WTC11 (cell line): ENCODE data around the gene LIFR. TPM values are rescaled to one million over a fixed set of nuclear protein-coding genes. Genes with fewer than 3 reads are reported as not detected.

Experiments
- ATAC-seq: fragments of 200-7000 bp; cut with Tn5 transposase; 2 replicates; pipeline ENCODE4 v1.10.0; 2021; ENCODE audit warnings: mild to moderate bottlenecking, moderate library complexity
- CTCF ChIA-PET: fragments of 300-600 bp; sonication (Branson Sonifier 250); formaldehyde crosslinking; loops from one replicate; lab custom pipeline; 2021; ENCODE audit warnings: antibody characterized with exemption; lab: Charles Lee
- POLR2A ChIA-PET: fragments of 350-600 bp; sonication (Branson Sonifier 250); formaldehyde crosslinking; loops from one replicate; lab custom pipeline; 2021; ENCODE audit warnings: antibody characterized with exemption; lab: Charles Lee
- DNase-seq: peaks from one replicate; pipeline ENCODE4 v3.0.0; 2021; ENCODE audit warnings: low spot score
- H3K27ac Mint-ChIP-seq: 2 replicates; pipeline ENCODE4 v1.8.0; 2021; ENCODE audit warnings: mixed read lengths
- H3K27me3 Mint-ChIP-seq: 2 replicates; pipeline ENCODE4 v1.8.0; 2021; ENCODE audit warnings: low read depth, mild to moderate bottlenecking, moderate library complexity, mixed read lengths
- H3K36me3 Mint-ChIP-seq: 2 replicates; pipeline ENCODE4 v1.8.0; 2021; ENCODE audit warnings: mixed read lengths
- H3K4me1 Mint-ChIP-seq: 2 replicates; pipeline ENCODE4 v1.8.0; 2022; ENCODE audit warnings: mixed read lengths
- H3K4me3 Mint-ChIP-seq: 2 replicates; pipeline ENCODE4 v1.8.0; 2021; ENCODE audit warnings: mild to moderate bottlenecking, moderate library complexity, mixed read lengths
- H3K9me3 Mint-ChIP-seq: 2 replicates; pipeline ENCODE4 v1.8.0; 2021; ENCODE audit warnings: mixed read lengths
- ATF1 ChIP-seq: sonication (generic); formaldehyde crosslinking; IDR thresholded peaks from 2 replicates; pipeline ENCODE4 v1.8.1; 2023; ENCODE audit warnings: mild to moderate bottlenecking, moderate library complexity, missing genetic modification reagents
- ATF2 ChIP-seq: sonication (generic); formaldehyde crosslinking; IDR thresholded peaks from 2 replicates; pipeline ENCODE4 v1.8.1; 2022; ENCODE audit warnings: low read depth, missing genetic modification reagents, borderline replicate concordance
- CTCF ChIP-seq: fragments of 200-600 bp; IDR thresholded peaks from 2 replicates; pipeline ENCODE4 v1.8.0; 2022; ENCODE audit warnings: antibody characterized with exemption
- FOXP4 ChIP-seq: sonication (generic); formaldehyde crosslinking; IDR thresholded peaks from 2 replicates; pipeline ENCODE4 v1.8.0; 2022; ENCODE audit warnings: mild to moderate bottlenecking, missing genetic modification reagents
- GTF2I ChIP-seq: fragments of 250-450 bp; sonication (Bioruptor Pico); conservative IDR thresholded peaks from 2 replicates; pipeline ENCODE4 v1.4.0; 2021; ENCODE audit warnings: mild to moderate bottlenecking
- HMGA2 ChIP-seq: fragments of 250-450 bp; sonication (Bioruptor Pico); IDR thresholded peaks from 2 replicates; pipeline ENCODE4 v1.4.0; 2021; ENCODE audit warnings: mild to moderate bottlenecking, moderate library complexity
- MAX ChIP-seq: sonication (generic); formaldehyde crosslinking; IDR thresholded peaks from 2 replicates; pipeline ENCODE4 v1.8.0; 2022; ENCODE audit warnings: mild to moderate bottlenecking, missing genetic modification reagents
- NR1H2 ChIP-seq: sonication (generic); formaldehyde crosslinking; IDR thresholded peaks from 2 replicates; pipeline ENCODE4 v1.9.0; 2021; ENCODE audit warnings: mild to moderate bottlenecking, moderate library complexity, missing genetic modification reagents
- PREB ChIP-seq: sonication (generic); formaldehyde crosslinking; IDR thresholded peaks from 2 replicates; pipeline ENCODE4 v1.8.1; 2022; ENCODE audit warnings: mild to moderate bottlenecking, missing genetic modification reagents, moderate library complexity, borderline replicate concordance
- STAT6 ChIP-seq: sonication (generic); formaldehyde crosslinking; conservative IDR thresholded peaks from 2 replicates; pipeline ENCODE4 v1.8.1; 2023; ENCODE audit warnings: mild to moderate bottlenecking, low read depth, missing genetic modification reagents, moderate library complexity
- USF2 ChIP-seq: sonication (generic); formaldehyde crosslinking; IDR thresholded peaks from 2 replicates; pipeline ENCODE4 v1.8.1; 2023; ENCODE audit warnings: mild to moderate bottlenecking, missing genetic modification reagents, moderate library complexity
- ZNF317 ChIP-seq: sonication (generic); formaldehyde crosslinking; IDR thresholded peaks from 2 replicates; pipeline ENCODE4 v1.8.1; 2023; ENCODE audit warnings: low read depth, mild to moderate bottlenecking, moderate library complexity, missing genetic modification reagents, borderline replicate concordance
- ZNF425 ChIP-seq: fragments of 250-450 bp; sonication (Bioruptor Pico); conservative IDR thresholded peaks from 2 replicates; pipeline ENCODE4 v1.9.0; 2021; ENCODE audit warnings: mild to moderate bottlenecking
- ZSCAN18 ChIP-seq: fragments of 250-450 bp; sonication (Bioruptor Pico); IDR thresholded peaks from 2 replicates; pipeline ENCODE4 v2.1.2; 2022; ENCODE audit warnings: mild to moderate bottlenecking, moderate library complexity
- total RNA-seq: library from RNA; stranded (reverse); gene quantifications from 3 replicates; pipeline ENCODE4 v1.2.3, GENCODE V29; 2021

The LIFR gene
- total RNA-seq, 1 experiment from 2014 or later: 14.4 TPM

GRCh38 chr5:38471709-38472108 lies 84.7 kb downstream of the LIFR start (continued):
- no peak for TF ChIP-seq ATF2
- TF ChIP-seq HMGA2 (CRISPR knock-in tag): no peak
- TF ChIP-seq ATF1 (CRISPR knock-in tag): no peak

GRCh38 chr5:38469707-38470267 lies 86.7 kb downstream of the LIFR start:
- Mint-ChIP-seq H3K27ac (no peak overlapping the region), H3K27me3 (no peaks in the 10 kb centered on the region), H3K36me3 (no peaks in the 10 kb centered on the region), H3K4me1 (peaks cover 25% of the 10 kb centered on the region), H3K9me3 (no peaks in the 10 kb centered on the region), H3K4me3 (no peak overlapping the region)
- DNase-seq (no peak), ATAC-seq (no peak)
- ChIA-PET CTCF (interaction anchor here (5.4 kb wide), 1 partner anchor 28 kb away, joined by 31 read pairs; no protein-coding TSS in a partner anchor), POLR2A (no interaction called here)
- no peak for TF ChIP-seq ZSCAN18 (CRISPR knock-in tag)
- TF ChIP-seq MAX (CRISPR knock-in tag): no peak
- TF ChIP-seq ZNF425 (CRISPR knock-in tag): no peak
- TF ChIP-seq NR1H2 (CRISPR knock-in tag): no peak
- no peak for TF ChIP-seq GTF2I (CRISPR knock-in tag)
- no peak for TF ChIP-seq PREB (CRISPR knock-in tag)
- TF ChIP-seq CTCF: no peak

- ChIA-PET CTCF (interaction anchor here (0.6 to 5.4 kb wide), 8 partner anchors 15 to 679 kb away, joined by 3 to 31 read pairs (median 4); no protein-coding TSS in a partner anchor), POLR2A (interaction anchor here (0.5 kb wide), 1 partner anchor 56 kb away, joined by 7 read pairs; no protein-coding TSS in a partner anchor)
- H3K27me3 Mint-ChIP-seq: no peaks in the 10 kb centered on the region
- H3K4me3 Mint-ChIP-seq: no peak overlapping the region
- H3K36me3 Mint-ChIP-seq: no peaks in the 10 kb centered on the region
- peaks cover 25% of the 10 kb centered on the region for H3K4me1 Mint-ChIP-seq
- no peak for ATAC-seq
- H3K27ac Mint-ChIP-seq: no peak overlapping the region
- no peaks in the 10 kb centered on the region for H3K9me3 Mint-ChIP-seq
- DNase-seq: no peak
- TF ChIP-seq ATF1 (CRISPR knock-in tag) (no peak), FOXP4 (CRISPR knock-in tag) (no peak), USF2 (no peak), ZNF317 (CRISPR knock-in tag) (no peak), STAT6 (CRISPR knock-in tag) (no peak), HMGA2 (CRISPR knock-in tag) (no peak)
Measured at GRCh38 chr5:38468978-38469706, 87.3 kb downstream of the LIFR start.
